GM10266 (cell line): ENCODE measurements around the gene TIMM22.
"Not testable (repeated sequence)": the region's sequence is repeated elsewhere in the genome, so short reads cannot be mapped to it uniquely, and the experiment has no call there.

Experiments used
- DNase-seq: peaks from one replicate; pipeline ENCODE4 v3.0.0; 2012; ENCODE audit errors: extremely low spot score
- TF ChIP-seq, protein P1 (sequence below): IDR thresholded peaks from 2 replicates; pipeline ENCODE4 v1.5.1; 2012; ENCODE audit warnings: mild to moderate bottlenecking, low read depth; ENCODE audit not compliant: control insufficient read depth, insufficient read depth; ENCODE audit errors: missing control alignments

Gene TIMM22

DNA sequence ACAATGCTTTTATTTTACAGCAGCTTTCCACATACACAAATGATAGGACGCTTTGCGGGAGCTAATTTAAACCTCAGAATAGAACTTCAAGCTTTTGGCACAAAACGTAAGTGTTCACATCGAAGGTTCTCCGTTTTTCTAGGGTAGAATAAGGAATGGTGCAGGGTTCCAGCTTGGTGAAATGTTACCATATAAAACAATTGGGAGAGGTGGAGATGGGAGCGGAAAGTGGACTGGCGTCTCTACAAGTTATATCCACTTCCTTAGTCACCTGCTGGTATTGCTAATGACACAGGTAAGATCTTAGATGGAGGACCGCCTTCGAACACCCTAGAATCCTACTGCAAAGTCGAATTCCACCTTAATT, 15.7 kb upstream of the TIMM22 start:
- TF ChIP-seq, protein P1, sequence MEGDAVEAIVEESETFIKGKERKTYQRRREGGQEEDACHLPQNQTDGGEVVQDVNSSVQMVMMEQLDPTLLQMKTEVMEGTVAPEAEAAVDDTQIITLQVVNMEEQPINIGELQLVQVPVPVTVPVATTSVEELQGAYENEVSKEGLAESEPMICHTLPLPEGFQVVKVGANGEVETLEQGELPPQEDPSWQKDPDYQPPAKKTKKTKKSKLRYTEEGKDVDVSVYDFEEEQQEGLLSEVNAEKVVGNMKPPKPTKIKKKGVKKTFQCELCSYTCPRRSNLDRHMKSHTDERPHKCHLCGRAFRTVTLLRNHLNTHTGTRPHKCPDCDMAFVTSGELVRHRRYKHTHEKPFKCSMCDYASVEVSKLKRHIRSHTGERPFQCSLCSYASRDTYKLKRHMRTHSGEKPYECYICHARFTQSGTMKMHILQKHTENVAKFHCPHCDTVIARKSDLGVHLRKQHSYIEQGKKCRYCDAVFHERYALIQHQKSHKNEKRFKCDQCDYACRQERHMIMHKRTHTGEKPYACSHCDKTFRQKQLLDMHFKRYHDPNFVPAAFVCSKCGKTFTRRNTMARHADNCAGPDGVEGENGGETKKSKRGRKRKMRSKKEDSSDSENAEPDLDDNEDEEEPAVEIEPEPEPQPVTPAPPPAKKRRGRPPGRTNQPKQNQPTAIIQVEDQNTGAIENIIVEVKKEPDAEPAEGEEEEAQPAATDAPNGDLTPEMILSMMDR: no peak
- DNase-seq: no peak

DNA sequence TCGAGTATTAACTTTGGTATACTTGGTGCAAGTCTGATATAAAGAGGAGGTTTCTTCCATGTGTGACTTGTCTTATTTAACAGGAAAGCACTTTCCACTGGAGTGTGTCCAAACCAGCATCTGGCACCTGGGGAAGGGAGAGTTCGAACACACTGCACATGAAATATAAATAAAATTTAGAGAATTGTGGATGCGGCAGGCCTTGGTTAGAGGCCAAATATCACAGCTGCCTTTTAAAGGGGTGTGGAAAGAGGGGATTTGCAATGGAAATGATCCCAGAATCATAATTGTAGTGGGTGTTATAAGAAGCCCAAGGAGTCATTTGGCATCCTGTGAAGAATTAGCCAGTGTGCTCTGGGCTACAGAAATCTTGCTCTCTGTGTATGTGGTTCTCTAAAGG, 13.0 kb upstream of the TIMM22 start:
- TF ChIP-seq, protein P1: no peak
- no peak for DNase-seq

DNA sequence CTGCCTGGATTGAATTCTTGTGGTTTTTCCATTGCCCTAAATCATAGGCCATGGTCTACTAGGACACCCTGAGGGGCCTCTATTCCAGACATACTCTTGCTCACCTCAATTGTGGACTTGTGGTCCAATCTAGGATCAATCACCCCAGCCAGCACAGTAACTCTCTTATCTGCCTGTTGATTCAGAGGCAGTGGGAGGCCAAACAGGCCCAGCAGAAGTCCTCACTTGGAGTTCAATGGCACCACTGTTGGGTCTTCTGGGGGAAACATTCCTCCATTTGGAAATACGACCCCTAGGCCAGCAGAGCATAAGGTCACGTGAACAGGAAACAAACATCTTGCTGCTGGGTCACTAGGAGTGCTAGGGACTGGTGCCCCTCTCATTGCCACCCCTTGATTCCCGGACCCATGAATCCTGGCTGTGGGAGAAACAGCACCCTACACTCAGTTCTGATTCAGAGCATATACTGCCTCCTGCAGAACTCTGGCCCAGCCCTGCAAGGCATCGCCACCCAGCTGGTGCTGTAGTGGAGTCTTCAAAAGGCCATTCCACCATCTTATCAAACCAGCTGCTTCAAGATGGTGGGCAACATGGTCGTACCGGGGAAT, 10.5 kb upstream of the TIMM22 start:
- no peak for DNase-seq
- TF ChIP-seq, protein P1: no peak

DNA sequence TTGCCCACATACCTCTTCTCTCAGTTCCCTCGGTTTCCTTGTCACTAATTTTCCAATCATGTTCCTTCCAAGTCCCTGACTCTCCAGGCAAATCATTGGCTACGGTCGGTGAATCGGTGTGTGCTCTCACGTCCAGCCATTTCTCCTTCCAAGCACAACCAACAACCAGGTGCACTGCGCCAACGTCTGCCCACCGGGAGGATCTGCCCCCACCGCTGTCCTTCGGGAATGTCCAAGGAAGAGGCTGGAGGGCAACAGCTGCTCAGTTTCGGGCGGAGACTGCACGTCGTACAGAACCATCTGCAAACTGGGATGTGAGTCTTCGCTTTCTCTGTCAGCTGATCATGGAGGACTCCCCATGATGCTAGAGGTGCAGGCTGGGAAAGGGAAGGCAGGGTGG, 9.0 kb upstream of the TIMM22 start:
- no peak for DNase-seq
- TF ChIP-seq, protein P1: no peak

DNA sequence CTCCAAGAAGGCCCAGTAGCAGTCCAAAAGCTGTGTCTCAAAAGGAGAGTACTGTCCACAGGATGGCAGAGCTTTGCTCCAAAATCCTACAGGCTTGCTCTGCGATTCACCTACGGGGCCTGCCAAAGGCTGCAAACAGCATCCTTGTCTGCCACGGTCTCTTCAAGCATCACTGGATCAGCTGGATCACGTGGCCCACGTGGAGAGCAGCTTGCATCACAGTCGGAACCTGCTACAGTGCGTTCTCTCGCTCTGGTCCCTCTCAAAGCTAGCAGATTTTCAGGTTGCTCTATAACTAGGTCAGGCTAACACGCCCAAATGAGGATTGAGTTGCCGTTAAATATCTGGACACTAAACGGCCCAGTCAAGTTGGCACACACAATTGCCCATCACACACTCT, 8.4 kb upstream of the TIMM22 start:
- no peak for DNase-seq
- TF ChIP-seq, protein P1: no peak

DNA sequence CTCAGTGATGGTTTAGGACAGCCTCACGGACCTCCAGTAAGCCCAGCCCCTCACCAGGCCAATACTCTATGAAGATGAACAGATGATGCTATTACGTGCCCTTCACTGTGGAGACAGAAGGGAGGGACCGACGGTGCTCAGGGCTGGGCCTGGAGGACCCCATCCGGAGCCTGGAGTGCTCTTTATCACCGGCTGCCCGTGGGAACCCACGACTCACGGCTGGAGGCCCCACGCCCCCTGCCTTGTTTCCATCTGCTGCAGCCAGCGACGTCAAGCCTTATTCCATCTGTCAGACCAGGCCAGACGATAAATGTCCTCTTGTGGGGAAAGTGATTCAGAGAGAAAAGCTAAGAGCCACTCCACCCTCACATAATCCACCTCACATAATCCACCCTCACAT, 4.0 kb upstream of the TIMM22 start:
- TF ChIP-seq, protein P1: no peak
- no peak for DNase-seq

DNA sequence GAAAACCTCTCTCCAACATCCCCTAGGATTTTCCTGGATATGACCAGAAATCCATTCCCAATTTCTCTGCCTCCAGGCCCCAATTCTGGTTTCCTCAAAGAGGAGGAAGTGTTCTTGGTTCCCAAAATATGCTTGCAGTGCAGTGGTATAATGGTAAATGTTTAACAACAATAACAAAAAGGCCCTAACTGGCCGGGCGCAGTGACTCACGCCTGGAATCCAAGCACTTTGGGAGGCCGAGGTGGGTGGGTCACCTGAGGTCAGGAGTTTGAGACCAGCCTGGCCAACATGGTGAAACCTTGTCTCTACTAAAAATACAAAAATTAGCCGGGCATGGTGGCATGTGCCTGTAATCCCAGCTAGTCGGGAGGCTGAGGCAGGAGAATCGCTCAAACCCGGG, 1.6 kb upstream of the TIMM22 start:
- not testable (repeated sequence) for DNase-seq

DNA sequence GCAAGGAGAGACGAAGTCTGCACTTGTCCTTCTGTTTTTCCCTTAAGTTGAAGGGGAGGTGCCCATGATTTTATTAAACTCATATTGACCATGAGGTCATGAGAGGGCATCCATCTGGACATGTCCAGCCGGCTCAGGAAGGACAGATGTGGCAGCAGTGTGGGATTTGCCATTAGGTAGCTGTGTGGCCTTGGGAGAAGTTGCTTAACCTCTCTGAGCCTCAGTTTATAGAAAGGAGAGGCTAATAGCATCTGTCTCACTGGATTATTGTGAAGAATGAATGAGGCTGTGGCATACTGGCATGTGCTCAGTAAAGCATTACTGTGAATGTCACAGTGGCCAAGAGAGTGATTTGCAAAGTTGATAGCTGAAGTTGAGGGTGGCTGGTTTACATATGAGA, 1.2 kb downstream of the TIMM22 start:
- TF ChIP-seq, protein P1: no peak
- DNase-seq: no peak
